ENCODE measurements around the gene RTN4IP1. TPM values are rescaled to one million over a fixed set of nuclear protein-coding genes. Genes with fewer than 3 reads are reported as not detected.
"Not testable (repeated sequence)": the region's sequence is repeated elsewhere in the genome, so short reads cannot be mapped to it uniquely, and the experiment has no call there.

The RTN4IP1 gene
- total RNA-seq, 2 experiments from 2014 or later: 9.4 to 10.7 TPM

GRCh38 chr6:106642476-106642875 is 13.2 kb upstream of the RTN4IP1 start:
- H3K4me1 Mint-ChIP-seq: peaks cover 9% of the 10 kb centered on the region
- H3K27ac Mint-ChIP-seq: no peak overlapping the region
- H3K36me3 Mint-ChIP-seq: peaks cover 40% of the 10 kb centered on the region
- DNase-seq: no peak
- no peak for ATAC-seq
- CTCF ChIA-PET: no interaction called here
- H3K4me3 Mint-ChIP-seq: no peak overlapping the region
- H3K9me3 Mint-ChIP-seq (ENCODE audit: low read depth): no peaks in the 10 kb centered on the region
- no peaks in the 10 kb centered on the region for H3K27me3 Mint-ChIP-seq

- Mint-ChIP-seq H3K36me3 (peaks cover 26% of the 10 kb centered on the region), H3K4me1 (peaks cover 16% of the 10 kb centered on the region), H3K4me3 (no peak overlapping the region), H3K27me3 (no peaks in the 10 kb centered on the region), H3K9me3 (ENCODE audit: low read depth) (no peaks in the 10 kb centered on the region), H3K27ac (no peak overlapping the region)
- CTCF ChIA-PET: no interaction called here
- no peak for ATAC-seq
- no peak for DNase-seq
Measured at GRCh38 chr6:106639812-106640211, 10.5 kb upstream of the RTN4IP1 start.

- no peak overlapping the region for H3K27ac Mint-ChIP-seq
Measured at GRCh38 chr6:106637717-106638341, 8.5 kb upstream of the RTN4IP1 start.

GRCh38 chr6:106637051-106637716 is 7.9 kb upstream of the RTN4IP1 start:
- no peaks in the 10 kb centered on the region for H3K9me3 Mint-ChIP-seq (ENCODE audit: low read depth)
- H3K4me3 Mint-ChIP-seq: no peak overlapping the region
- no peak overlapping the region for H3K27ac Mint-ChIP-seq
- H3K4me1 Mint-ChIP-seq: peaks cover 19% of the 10 kb centered on the region
- no peak for DNase-seq
- peaks cover 10% of the 10 kb centered on the region for H3K36me3 Mint-ChIP-seq
- CTCF ChIA-PET: interaction anchor here (1.3 kb wide), 1 partner anchor 342 kb away, joined by 4 read pairs; no protein-coding TSS in a partner anchor
- no peak for ATAC-seq
- H3K27me3 Mint-ChIP-seq: no peaks in the 10 kb centered on the region

More at GRCh38 chr6:106637717-106638341, 8.5 kb upstream of the RTN4IP1 start:
- ATAC-seq: no peak
- H3K9me3 Mint-ChIP-seq (ENCODE audit: low read depth): no peaks in the 10 kb centered on the region
- no peaks in the 10 kb centered on the region for H3K27me3 Mint-ChIP-seq
- DNase-seq: no peak
- H3K4me1 Mint-ChIP-seq: peaks cover 16% of the 10 kb centered on the region
- no peak overlapping the region for H3K4me3 Mint-ChIP-seq
- peaks cover 14% of the 10 kb centered on the region for H3K36me3 Mint-ChIP-seq
- CTCF ChIA-PET: interaction anchor here (1.3 kb wide), 1 partner anchor 342 kb away, joined by 4 read pairs; no protein-coding TSS in a partner anchor

- no peak overlapping the region for H3K27ac Mint-ChIP-seq
- H3K4me3 Mint-ChIP-seq: no peak overlapping the region
- CTCF ChIA-PET: no interaction called here
Measured at GRCh38 chr6:106634565-106634964, 5.3 kb upstream of the RTN4IP1 start.

GRCh38 chr6:106631346-106631745 is 2.0 kb upstream of the RTN4IP1 start:
- peaks cover 6% of the 10 kb centered on the region for H3K36me3 Mint-ChIP-seq
- no peaks in the 10 kb centered on the region for H3K9me3 Mint-ChIP-seq (ENCODE audit: low read depth)
- no peak for DNase-seq
- H3K27me3 Mint-ChIP-seq: no peaks in the 10 kb centered on the region
- CTCF ChIA-PET: interaction anchor here (2.0 kb wide), 1 partner anchor 119 kb away, joined by 6 read pairs; no protein-coding TSS in a partner anchor
- no peak for ATAC-seq
- no peak overlapping the region for H3K4me3 Mint-ChIP-seq
- H3K27ac Mint-ChIP-seq: no peak overlapping the region
- peaks cover 33% of the 10 kb centered on the region for H3K4me1 Mint-ChIP-seq

More at GRCh38 chr6:106634565-106634964, 5.3 kb upstream of the RTN4IP1 start:
- Mint-ChIP-seq H3K27me3 (no peaks in the 10 kb centered on the region), H3K4me1 (peaks cover 32% of the 10 kb centered on the region), H3K9me3 (ENCODE audit: low read depth) (no peaks in the 10 kb centered on the region), H3K36me3 (peaks cover 9% of the 10 kb centered on the region)
- ATAC-seq (no peak), DNase-seq (no peak)

GRCh38 chr6:106630366-106630765 is 1.1 kb upstream of the RTN4IP1 start:
- peak overlapping the region; percentile 83 for H3K4me3 Mint-ChIP-seq
- peaks cover 36% of the 10 kb centered on the region for H3K4me1 Mint-ChIP-seq
- ATAC-seq (no peak), DNase-seq (no peak)
- H3K36me3 Mint-ChIP-seq: peaks cover 6% of the 10 kb centered on the region
- H3K27ac Mint-ChIP-seq: peak overlapping the region; percentile 89
- CTCF ChIA-PET: interaction anchor here (1.0 to 1.6 kb wide), 3 partner anchors 12 to 483 kb away, joined by 3 to 5 read pairs (median 3); no protein-coding TSS in a partner anchor
- H3K9me3 Mint-ChIP-seq (ENCODE audit: low read depth): no peaks in the 10 kb centered on the region
- no peaks in the 10 kb centered on the region for H3K27me3 Mint-ChIP-seq

- Mint-ChIP-seq H3K9me3 (ENCODE audit: low read depth) (no peaks in the 10 kb centered on the region), H3K4me1 (peaks cover 36% of the 10 kb centered on the region), H3K27me3 (no peaks in the 10 kb centered on the region), H3K4me3 (peak overlapping the region; percentile 83), H3K36me3 (peaks cover 8% of the 10 kb centered on the region), H3K27ac (peak overlapping the region; percentile 89)
- CTCF ChIA-PET: interaction anchor here (1.0 to 1.6 kb wide), 3 partner anchors 11 to 484 kb away, joined by 3 to 5 read pairs (median 3); no protein-coding TSS in a partner anchor
- DNase-seq: no peak
- no peak for ATAC-seq
Measured at GRCh38 chr6:106629859-106630163, 513 bp upstream of the RTN4IP1 start.

- Mint-ChIP-seq H3K27me3 (no peaks in the 10 kb centered on the region), H3K4me3 (peak overlapping the region; percentile 83), H3K4me1 (peaks cover 36% of the 10 kb centered on the region), H3K27ac (peak overlapping the region; percentile 89), H3K9me3 (ENCODE audit: low read depth) (no peaks in the 10 kb centered on the region), H3K36me3 (peaks cover 8% of the 10 kb centered on the region)
- ATAC-seq (peak; percentile 4), DNase-seq (no peak)
- CTCF ChIA-PET: interaction anchor here (0.8 to 1.6 kb wide), 4 partner anchors 10 to 464 kb away, joined by 3 read pairs; no protein-coding TSS in a partner anchor
Measured at GRCh38 chr6:106628658-106629102, 618 bp downstream of the RTN4IP1 start.

- H3K36me3 Mint-ChIP-seq: peaks cover 14% of the 10 kb centered on the region
- H3K27me3 Mint-ChIP-seq; H3K9me3 Mint-ChIP-seq (ENCODE audit: low read depth); ATAC-seq; DNase-seq: not testable (repeated sequence)
- H3K27ac Mint-ChIP-seq: peak overlapping the region; percentile 89
- CTCF ChIA-PET: interaction anchor here (0.7 to 1.6 kb wide), 4 partner anchors 20 to 352 kb away, joined by 3 to 4 read pairs (median 4); no protein-coding TSS in a partner anchor
- peak overlapping the region; percentile 83 for H3K4me3 Mint-ChIP-seq
- peaks cover 35% of the 10 kb centered on the region for H3K4me1 Mint-ChIP-seq
Measured at GRCh38 chr6:106627760-106628159, 1.5 kb downstream of the RTN4IP1 start.

GRCh38 chr6:106626485-106626884 is 2.8 kb downstream of the RTN4IP1 start:
- no peaks in the 10 kb centered on the region for H3K27me3 Mint-ChIP-seq
- H3K4me1 Mint-ChIP-seq: peaks cover 28% of the 10 kb centered on the region
- H3K36me3 Mint-ChIP-seq: peaks cover 20% of the 10 kb centered on the region
- peaks cover 2% of the 10 kb centered on the region for H3K9me3 Mint-ChIP-seq (ENCODE audit: low read depth)
- no peak overlapping the region for H3K27ac Mint-ChIP-seq
- CTCF ChIA-PET: interaction anchor here (0.7 to 2.0 kb wide), 4 partner anchors 9 to 18 kb away, joined by 3 to 5 read pairs (median 4); no protein-coding TSS in a partner anchor
- H3K4me3 Mint-ChIP-seq: no peak overlapping the region
- no peak for DNase-seq
- no peak for ATAC-seq

- CTCF ChIA-PET: interaction anchor here (1.0 kb wide), 1 partner anchor 15 kb away, joined by 4 read pairs; no protein-coding TSS in a partner anchor
- peaks cover 2% of the 10 kb centered on the region for H3K9me3 Mint-ChIP-seq (ENCODE audit: low read depth)
- H3K27ac Mint-ChIP-seq: no peak overlapping the region
Measured at GRCh38 chr6:106623039-106623438, 6.3 kb downstream of the RTN4IP1 start.

GRCh38 chr6:106622412-106622811 is 6.9 kb downstream of the RTN4IP1 start:
- Mint-ChIP-seq H3K4me1 (peaks cover 21% of the 10 kb centered on the region), H3K36me3 (peaks cover 30% of the 10 kb centered on the region), H3K27ac (no peak overlapping the region), H3K27me3 (no peaks in the 10 kb centered on the region), H3K9me3 (ENCODE audit: low read depth) (peaks cover 2% of the 10 kb centered on the region), H3K4me3 (no peak overlapping the region)
- CTCF ChIA-PET: interaction anchor here (0.8 to 1.5 kb wide), 3 partner anchors 14 to 262 kb away, joined by 3 to 4 read pairs (median 3); partner anchors contain the start of gene CRYBG1
- no peak for DNase-seq
- ATAC-seq: no peak

More at GRCh38 chr6:106623039-106623438, 6.3 kb downstream of the RTN4IP1 start:
- ATAC-seq: no peak
- Mint-ChIP-seq H3K4me1 (peaks cover 23% of the 10 kb centered on the region), H3K4me3 (no peak overlapping the region), H3K27me3 (no peaks in the 10 kb centered on the region), H3K36me3 (peaks cover 29% of the 10 kb centered on the region)
- DNase-seq: no peak

Measured in activated CD8-positive, alpha-beta memory T cell treated with anti-CD3 and anti-CD28 coated beads, Interleukin-2, amount 10 ng/mL, durations not matched to agents 7 days and 5 days (primary cell).